Stomach smooth muscle (tissue), 2 donors: ENCODE results near the gene IKZF2.

Source experiments
- H3K27ac ChIP-seq: one replicate; pipeline ENCODE4 v1.7.0; 2013; ENCODE audit warnings: mild to moderate bottlenecking, low read length, inconsistent platforms
- H3K27me3 ChIP-seq, 2 donors: one replicate each; pipeline ENCODE4 v1.7.0; 2013; ENCODE audit warnings: low read length in 2 of 2; ENCODE audit not compliant: insufficient read depth in 2 of 2, control insufficient read depth in 1 of 2
- H3K36me3 ChIP-seq, 2 donors: one replicate each; pipeline ENCODE4 v1.7.0; 2013; ENCODE audit warnings: low read length in 2 of 2; ENCODE audit not compliant: control insufficient read depth in 2 of 2, insufficient read depth in 2 of 2
- H3K4me1 ChIP-seq: one replicate; pipeline ENCODE4 v1.7.0; 2013; ENCODE audit warnings: low read length; ENCODE audit not compliant: control insufficient read depth, insufficient read depth
- H3K4me3 ChIP-seq, 2 donors: one replicate each; pipeline ENCODE4 v1.7.0; 2013; ENCODE audit warnings: low read length in 2 of 2
- H3K9ac ChIP-seq, 2 donors: one replicate each; pipeline ENCODE4 v1.7.0; 2013; ENCODE audit warnings: low read length in 2 of 2, mild to moderate bottlenecking in 1 of 2
- H3K9me3 ChIP-seq, 2 donors: one replicate each; pipeline ENCODE4 v1.7.0; 2013; ENCODE audit warnings: low read length in 2 of 2; ENCODE audit not compliant: control insufficient read depth in 2 of 2
- donor health status: healthy.
- donor health status: Pancreatic carcinoma.

IKZF2 gene

GRCh38 chr2:212998626-212999359, 152.6 kb downstream of the IKZF2 start:
- Histone ChIP-seq H3K9me3 (no peaks in the 10 kb centered on the region), H3K4me3 (no peak overlapping the region), H3K4me1 (no peaks in the 10 kb centered on the region), H3K36me3 (no peaks in the 10 kb centered on the region), H3K27ac (no peak overlapping the region), H3K9ac (no peak overlapping the region), H3K27me3 (no peaks in the 10 kb centered on the region)

GRCh38 chr2:212997526-212998020, 153.8 kb downstream of the IKZF2 start:
- Histone ChIP-seq H3K9me3 (no peaks in the 10 kb centered on the region), H3K36me3 (no peaks in the 10 kb centered on the region), H3K9ac (no peak overlapping the region), H3K27ac (no peak overlapping the region), H3K4me3 (no peak overlapping the region), H3K4me1 (no peaks in the 10 kb centered on the region), H3K27me3 (no peaks in the 10 kb centered on the region)

- Histone ChIP-seq H3K9ac (no peak overlapping the region), H3K36me3 (no peaks in the 10 kb centered on the region), H3K4me1 (no peaks in the 10 kb centered on the region), H3K4me3 (no peak overlapping the region), H3K27ac (no peak overlapping the region), H3K9me3 (no peaks in the 10 kb centered on the region), H3K27me3 (no peaks in the 10 kb centered on the region)
Observed at GRCh38 chr2:212995920-212996319, 155.5 kb downstream of the IKZF2 start.

- Histone ChIP-seq H3K9ac (no peak overlapping the region), H3K36me3 (no peaks in the 10 kb centered on the region), H3K4me3 (no peak overlapping the region), H3K27me3 (no peaks in the 10 kb centered on the region), H3K27ac (no peak overlapping the region), H3K4me1 (no peaks in the 10 kb centered on the region), H3K9me3 (no peaks in the 10 kb centered on the region)
Observed at GRCh38 chr2:212994976-212995375, 156.4 kb downstream of the IKZF2 start.

GRCh38 chr2:212991120-212991519, 160.3 kb downstream of the IKZF2 start:
- no peaks in the 10 kb centered on the region for H3K27me3 ChIP-seq
- no peak overlapping the region for H3K27ac ChIP-seq
- no peaks in the 10 kb centered on the region for H3K9me3 ChIP-seq
- H3K9ac ChIP-seq = no peak overlapping the region
- no peaks in the 10 kb centered on the region for H3K4me1 ChIP-seq
- H3K4me3 ChIP-seq = no peak overlapping the region
- H3K36me3 ChIP-seq = no peaks in the 10 kb centered on the region

- H3K4me1 ChIP-seq = no peaks in the 10 kb centered on the region
- no peaks in the 10 kb centered on the region for H3K36me3 ChIP-seq
- no peak overlapping the region for H3K27ac ChIP-seq
- no peaks in the 10 kb centered on the region for H3K9me3 ChIP-seq
- no peak overlapping the region for H3K4me3 ChIP-seq
- H3K27me3 ChIP-seq = no peaks in the 10 kb centered on the region
- no peak overlapping the region for H3K9ac ChIP-seq
Observed at GRCh38 chr2:212990697-212991096, 160.7 kb downstream of the IKZF2 start.

- H3K9me3 ChIP-seq = no peaks in the 10 kb centered on the region
Observed at GRCh38 chr2:212987492-212987891, 163.9 kb downstream of the IKZF2 start.

GRCh38 chr2:212984129-212984528, 167.3 kb downstream of the IKZF2 start:
- Histone ChIP-seq H3K9ac (no peak overlapping the region), H3K36me3 (no peaks in the 10 kb centered on the region), H3K4me3 (no peak overlapping the region), H3K9me3 (no peaks in the 10 kb centered on the region), H3K27ac (no peak overlapping the region), H3K27me3 (no peaks in the 10 kb centered on the region), H3K4me1 (no peaks in the 10 kb centered on the region)

More at GRCh38 chr2:212987492-212987891, 163.9 kb downstream of the IKZF2 start:
- Histone ChIP-seq H3K27me3 (no peaks in the 10 kb centered on the region), H3K36me3 (no peaks in the 10 kb centered on the region), H3K4me3 (no peak overlapping the region), H3K4me1 (no peaks in the 10 kb centered on the region), H3K9ac (no peak overlapping the region), H3K27ac (no peak overlapping the region)

GRCh38 chr2:212979799-212980198, 171.6 kb downstream of the IKZF2 start:
- H3K4me1 ChIP-seq = no peaks in the 10 kb centered on the region
- no peaks in the 10 kb centered on the region for H3K36me3 ChIP-seq
- no peak overlapping the region for H3K4me3 ChIP-seq
- H3K9ac ChIP-seq = no peak overlapping the region
- no peaks in the 10 kb centered on the region for H3K9me3 ChIP-seq
- no peaks in the 10 kb centered on the region for H3K27me3 ChIP-seq
- H3K27ac ChIP-seq = no peak overlapping the region

GRCh38 chr2:212979046-212979612, 172.3 kb downstream of the IKZF2 start:
- H3K9me3 ChIP-seq = no peaks in the 10 kb centered on the region
- H3K4me1 ChIP-seq = no peaks in the 10 kb centered on the region
- no peak overlapping the region for H3K9ac ChIP-seq
- no peak overlapping the region for H3K4me3 ChIP-seq
- no peak overlapping the region for H3K27ac ChIP-seq
- H3K36me3 ChIP-seq = no peaks in the 10 kb centered on the region
- H3K27me3 ChIP-seq = no peaks in the 10 kb centered on the region

GRCh38 chr2:212977152-212977551, 174.3 kb downstream of the IKZF2 start:
- Histone ChIP-seq H3K9ac (no peak overlapping the region), H3K4me3 (no peak overlapping the region), H3K4me1 (no peaks in the 10 kb centered on the region), H3K27me3 (no peaks in the 10 kb centered on the region), H3K9me3 (no peaks in the 10 kb centered on the region), H3K36me3 (no peaks in the 10 kb centered on the region), H3K27ac (no peak overlapping the region)
